ENCODE data around the gene ARRB1. TPM values are rescaled to one million over a fixed set of nuclear protein-coding genes. Genes with fewer than 3 reads are reported as not detected.
A peak's percentile ranks its signal among the peaks of the same experiment; 100 is the strongest.

ARRB1 gene
- total RNA-seq, 1 experiment from 2014 or later = 2.2 TPM

DNA sequence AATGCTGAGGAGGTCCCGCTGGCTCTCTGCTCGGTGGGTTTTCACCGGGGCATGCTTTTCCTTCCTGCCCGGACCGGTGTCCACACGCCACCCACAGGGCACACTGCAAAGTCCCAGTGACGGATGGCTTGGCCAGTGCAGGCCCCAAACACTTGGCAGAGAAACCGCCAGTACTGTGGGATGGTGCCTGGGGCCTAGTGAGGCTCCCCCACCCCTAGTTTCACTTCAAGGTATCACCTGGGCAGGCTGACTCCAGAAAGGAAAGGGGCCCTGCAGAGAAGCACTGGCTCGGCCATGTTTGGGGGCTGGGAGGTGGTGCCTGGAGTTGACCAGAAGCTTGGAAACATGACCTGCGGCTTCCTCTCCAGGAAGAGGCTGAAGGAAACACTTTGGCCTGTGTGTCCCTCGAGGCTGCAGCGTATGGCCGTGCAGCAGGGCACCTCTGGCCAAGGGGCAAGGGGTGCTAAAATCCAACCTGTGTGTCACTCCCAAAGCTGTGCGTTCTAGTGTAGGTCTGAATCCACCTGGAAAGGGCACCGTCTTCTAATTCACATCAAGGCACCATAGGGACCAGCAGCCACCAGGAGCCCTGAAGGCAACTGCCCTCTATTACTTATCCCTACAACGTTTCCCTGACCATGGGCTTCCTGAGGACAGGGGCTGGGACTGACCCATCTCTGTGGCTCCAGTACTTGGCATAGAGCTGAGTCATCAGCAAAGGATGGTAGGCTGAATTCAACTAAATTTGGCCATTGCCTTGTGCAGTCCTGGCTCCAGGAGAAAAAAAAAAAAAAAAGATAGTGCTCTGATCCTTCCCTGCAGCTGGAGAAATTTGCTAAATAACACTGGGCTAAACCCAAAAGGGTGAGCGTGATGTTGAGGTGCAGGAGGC is 88.3 kb downstream of the ARRB1 start:
- DNase-seq (ENCODE audit: extremely low read depth, low read depth) = no peak

DNA sequence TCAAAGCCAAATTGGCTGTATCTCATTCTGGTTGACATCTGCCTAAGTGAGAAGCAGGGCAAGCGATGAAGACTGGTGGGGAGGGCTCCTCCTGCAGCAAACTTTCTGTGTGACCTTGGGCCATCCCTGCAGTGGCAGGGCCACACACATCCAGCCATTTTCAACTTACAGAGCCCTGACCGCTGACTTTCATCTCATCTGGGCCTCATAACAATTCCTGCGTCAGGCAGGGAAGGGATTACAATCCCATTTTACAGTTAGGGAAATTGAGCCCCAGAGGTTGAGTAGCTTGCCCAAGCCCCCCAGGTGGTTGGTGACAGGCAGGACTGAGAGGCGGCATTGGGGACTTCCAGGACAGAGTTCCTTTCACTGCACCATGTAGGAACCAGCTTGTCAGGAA is 89.0 kb downstream of the ARRB1 start:
- DNase-seq (ENCODE audit: extremely low read depth, low read depth) = no peak

DNA sequence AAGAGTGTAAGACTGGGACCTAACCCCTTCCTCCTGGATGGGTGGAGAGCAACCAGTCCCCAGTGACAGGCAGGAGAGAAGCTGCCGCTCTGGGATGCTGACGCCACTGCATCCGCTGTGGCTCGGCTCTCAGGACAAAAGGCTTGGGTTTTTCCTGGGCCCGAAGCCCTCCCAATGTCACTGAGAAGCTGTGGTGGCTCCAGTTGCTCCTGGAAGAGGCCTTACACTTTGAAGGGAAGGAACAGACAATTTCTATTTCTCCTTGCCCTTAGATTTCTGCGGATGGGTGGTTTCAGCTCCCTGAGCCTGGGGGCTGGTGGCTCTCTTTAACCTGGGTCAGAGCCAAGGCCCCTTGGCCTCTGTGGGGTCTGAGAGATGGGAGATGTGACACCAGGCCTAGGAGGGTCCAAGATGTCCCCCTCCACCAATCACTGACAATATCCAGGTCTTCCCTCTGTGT is 89.5 kb downstream of the ARRB1 start:
- DNase-seq (ENCODE audit: extremely low read depth, low read depth) = no peak

DNA sequence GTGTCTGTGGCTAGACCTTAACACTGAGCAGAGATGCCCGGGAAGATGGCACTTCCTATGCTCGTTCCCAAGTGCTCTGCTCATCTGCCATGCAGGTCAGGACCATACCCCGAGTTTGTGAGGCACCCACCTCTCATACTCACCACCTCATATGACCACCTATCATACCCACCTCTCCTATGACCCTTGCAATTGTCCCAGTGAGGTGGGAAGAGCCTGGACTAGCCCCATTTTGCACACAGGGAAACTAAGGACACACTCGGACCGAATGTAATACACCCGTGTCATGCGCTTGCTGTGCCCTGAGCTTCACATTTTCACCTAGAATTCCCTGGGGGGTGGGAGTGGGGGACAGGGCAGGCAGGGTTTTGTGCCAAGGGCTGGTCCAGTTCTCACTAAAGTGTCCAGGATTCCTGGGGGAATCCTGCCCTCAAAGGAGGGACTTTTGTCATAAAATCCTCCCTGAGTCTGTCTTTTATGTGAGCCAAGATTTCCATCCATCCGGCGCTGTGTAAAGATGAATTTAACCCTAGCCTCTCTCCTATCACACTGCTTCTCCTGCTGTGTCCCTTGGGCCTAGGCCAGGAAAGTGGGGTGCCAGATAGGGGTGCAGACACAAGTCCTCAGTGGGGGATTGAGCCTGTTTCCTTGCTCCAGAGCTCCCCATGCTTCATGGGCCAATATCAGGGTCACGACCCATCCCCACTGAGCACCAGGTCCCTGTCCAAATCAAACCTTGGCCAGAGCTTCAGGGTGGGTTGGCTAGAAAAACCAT is 90.9 kb downstream of the ARRB1 start:
- no peak for DNase-seq (ENCODE audit: extremely low read depth, low read depth)

DNA sequence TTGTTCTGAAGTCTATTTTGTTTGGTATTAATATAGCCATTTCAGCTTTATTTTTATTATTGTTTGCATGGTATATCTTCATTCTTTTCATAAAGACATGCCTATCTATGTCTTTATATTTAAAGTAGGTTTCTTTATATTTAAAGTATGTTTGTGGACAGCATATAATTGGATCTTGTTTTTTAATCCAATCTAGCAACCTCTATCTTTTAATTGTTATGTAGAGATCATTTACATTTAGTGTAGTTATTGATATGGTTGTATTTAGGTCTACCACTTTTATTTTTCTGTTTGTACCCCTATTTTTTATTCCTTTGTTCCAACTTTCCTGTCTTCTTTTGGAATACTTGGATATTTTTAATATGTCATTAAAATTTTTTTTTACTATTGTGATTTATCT is 97.1 kb downstream of the ARRB1 start:
- DNase-seq (ENCODE audit: extremely low read depth, low read depth) = no peak

DNA sequence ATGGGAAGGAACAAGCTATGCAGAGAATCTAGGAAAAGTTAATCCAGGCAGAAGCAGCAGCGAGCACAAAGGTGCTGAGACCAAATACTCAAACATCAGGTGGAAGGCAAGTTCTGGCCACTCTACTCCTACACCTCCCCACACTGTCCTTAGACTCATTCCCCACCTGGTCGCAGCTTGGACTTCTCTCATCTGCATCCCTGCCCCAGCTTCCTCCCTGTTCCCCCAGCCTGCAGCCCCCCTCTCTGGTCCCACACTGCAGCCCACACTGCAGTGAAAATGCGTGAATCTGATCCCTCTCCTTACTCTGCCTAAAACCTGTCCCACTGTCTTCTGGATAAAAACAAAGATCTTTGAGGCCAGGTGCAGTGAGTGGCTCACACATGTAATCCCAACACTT is 101.8 kb downstream of the ARRB1 start:
- DNase-seq (ENCODE audit: extremely low read depth, low read depth) = no peak

DNA sequence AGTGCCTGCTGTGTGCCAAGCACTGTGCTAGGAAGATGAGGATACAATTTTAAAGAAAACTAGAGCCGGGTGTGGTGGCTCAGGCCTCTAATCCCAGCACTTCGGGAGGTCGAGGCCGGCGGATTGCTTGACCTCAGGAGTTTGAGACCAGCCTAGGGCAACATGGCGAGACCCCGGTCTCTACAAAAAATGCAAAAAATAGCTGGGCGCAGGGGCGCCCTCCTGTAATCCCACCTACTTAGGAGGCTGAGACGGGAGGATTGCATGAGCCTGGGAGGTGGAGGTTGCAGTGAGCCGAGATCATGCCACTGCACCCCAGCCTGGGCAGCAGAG is 102.6 kb downstream of the ARRB1 start:
- DNase-seq (ENCODE audit: extremely low read depth, low read depth) = no peak

DNA sequence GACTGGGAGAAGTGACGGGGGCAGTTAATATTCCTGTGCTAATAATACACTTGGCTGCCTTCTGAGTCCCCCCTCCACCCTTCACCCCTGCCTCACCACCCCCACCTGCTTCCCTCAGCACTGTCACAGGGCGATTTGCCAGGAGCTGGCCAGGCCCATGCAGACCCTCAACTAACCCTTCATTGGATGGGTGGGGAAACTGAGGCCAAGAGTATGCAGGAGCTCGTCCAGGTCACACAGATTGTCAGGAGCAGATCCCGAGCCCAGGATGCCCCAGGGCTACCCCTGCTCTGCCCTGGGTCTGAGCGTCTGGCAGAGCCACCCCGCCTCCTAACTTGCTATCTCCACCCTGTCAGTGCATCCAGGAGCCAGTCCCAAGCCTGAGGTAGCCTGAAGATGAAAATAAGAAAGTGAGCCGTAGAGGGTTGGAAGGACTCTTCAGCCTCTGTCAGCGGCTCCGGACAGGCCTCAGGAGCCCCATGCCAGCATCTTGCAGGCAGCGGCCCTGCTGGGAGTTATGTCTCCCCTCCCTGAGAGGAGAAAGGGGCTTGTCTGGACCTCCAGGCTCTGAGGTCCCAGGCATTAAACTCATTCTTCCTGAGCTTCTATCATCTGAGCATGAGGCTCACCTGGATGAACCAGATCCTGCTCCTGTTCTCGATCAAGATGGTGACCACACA is 104.7 kb downstream of the ARRB1 start:
- DNase-seq (ENCODE audit: extremely low read depth, low read depth) = no peak

DNA sequence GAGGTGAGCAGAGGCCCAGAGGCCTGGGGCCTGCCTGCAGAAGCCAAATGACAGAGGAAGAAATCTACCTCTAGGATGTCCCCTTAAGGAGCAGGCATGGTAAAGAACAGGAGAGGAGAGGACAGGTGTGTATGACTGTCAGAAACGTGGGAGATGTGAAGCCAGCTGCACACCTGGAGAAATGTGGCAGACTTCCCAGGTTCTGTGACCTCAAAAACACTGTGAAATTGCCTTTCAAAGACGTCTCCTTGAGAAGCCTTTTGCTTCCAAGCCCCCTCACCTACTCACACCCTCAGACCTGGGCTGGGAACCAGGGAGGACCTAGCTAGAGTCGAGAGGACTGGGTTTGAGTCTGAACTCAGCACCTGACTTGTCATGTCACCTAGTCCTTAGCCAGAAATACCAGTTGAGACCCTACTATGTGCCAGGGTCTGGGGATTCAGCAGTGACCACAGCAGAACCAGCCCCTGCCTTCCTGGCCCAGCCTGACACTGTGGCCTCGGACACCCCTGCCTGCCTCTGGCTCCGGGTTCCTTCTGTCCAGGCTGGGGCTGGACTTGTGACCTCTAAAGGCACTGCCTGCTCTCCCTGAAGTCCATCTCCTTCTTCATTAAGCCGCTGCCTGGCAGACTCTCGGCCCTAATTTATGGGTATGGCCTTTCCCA is 105.3 kb downstream of the ARRB1 start:
- no peak for DNase-seq (ENCODE audit: extremely low read depth, low read depth)

DNA sequence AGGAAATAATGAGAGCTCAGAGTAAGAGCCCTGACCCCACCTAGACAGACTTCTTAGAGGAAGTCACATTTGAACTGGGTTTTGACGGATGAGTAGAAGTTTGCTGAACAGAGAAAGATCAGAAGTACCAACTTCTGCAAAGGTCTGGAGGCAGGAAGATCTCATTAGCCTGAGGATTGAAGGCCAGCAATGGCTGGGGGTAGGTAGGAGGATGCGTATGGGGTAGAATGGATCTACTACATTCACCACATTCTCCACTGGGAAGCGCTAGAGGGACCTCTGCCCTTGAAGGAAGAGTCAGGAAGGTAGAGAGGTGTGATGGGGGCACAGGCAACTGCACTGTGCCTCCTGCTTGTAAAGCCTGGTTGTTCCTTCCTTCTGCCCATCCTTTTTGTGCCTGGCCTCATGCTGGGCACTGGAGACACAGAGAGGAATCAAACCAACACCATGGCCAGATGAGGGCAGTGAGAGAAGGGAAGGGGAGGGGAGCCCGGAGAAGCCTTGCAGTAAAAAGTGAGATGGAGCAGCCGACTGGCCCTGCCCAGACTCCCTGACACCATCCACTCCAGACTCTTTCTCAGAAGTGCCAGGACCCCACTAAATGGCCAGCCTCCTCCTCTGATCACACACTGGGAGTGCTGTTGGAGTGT is 106.0 kb downstream of the ARRB1 start:
- DNase-seq (ENCODE audit: extremely low read depth, low read depth) = no peak

DNA sequence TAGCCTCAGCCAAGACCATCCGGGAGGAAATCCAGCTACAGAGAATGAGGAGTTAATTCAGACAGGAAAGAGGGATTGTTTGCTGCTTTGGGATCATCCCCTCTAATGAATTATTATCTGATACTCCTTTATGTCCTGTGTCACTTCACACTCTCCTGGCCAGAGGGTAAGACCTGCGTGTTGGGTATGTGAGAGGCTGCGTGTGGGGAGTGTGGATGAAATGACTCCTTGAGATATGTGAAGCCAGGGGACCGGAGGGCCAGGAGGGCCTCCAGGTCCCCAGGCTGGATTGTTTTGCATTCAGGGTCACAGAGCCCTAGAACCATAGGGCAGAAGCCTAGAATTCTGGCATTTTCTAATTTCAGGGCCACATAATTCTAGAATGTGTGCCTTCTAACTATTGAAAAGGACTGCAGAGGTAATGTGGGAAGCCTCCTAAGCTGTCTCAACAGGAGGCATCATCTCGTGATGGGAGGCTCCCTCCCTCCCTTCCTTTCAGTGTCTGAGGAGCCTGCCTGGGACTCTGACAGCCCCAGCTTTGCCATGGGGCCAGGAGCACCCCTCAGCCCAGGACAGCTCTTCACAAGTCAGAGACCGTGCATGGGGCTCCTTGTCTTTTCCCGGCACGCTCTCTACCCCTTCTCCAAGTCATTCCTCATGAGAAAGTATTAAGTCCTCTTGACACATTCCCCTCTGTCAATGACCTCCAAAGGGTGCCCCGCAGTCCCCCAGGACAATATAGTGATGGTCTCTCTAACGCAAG is 107.2 kb downstream of the ARRB1 start:
- DNase-seq (ENCODE audit: extremely low read depth, low read depth) = no peak

DNA sequence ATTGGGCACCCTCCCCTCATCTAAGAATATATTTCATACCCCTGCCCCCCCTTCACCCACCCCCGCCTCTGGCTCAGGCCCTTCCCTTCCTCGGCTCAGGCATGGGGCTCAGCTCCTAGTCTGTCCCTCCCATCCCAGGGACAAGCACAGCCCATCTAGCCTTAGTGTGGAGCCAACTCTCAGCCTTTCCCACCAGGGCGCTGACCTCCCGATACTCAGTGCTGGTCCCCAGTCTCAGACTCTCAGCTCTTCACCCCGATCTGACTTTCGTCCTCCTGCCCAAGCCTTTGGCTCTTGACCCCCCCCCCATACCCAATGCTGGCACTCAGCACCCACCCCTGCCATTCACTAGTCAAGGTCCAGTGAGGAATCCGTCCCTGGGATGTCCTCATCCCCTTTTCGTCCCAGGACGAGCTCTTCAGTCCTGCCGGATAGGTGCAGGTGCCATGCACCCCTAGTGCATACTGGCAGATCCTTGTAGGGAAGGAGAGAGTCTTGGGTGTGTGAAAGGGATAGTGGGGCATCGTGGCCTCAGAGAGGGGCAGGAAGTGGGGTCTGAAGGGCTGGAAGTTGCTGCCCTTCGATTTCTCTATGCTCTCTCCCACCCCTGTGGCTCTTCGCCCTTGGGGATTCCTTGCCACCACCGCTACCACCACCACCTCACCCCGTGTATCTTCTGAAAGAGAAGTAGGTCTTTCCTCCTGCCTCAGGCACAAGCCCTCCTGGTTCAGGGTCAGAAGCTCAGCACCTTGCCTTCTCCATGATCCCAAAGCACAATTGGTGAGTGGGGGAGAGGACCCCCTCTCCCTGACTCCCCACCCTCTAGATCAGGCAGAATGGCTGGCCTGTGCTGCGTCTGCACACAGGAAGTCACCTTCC is 108.5 kb downstream of the ARRB1 start:
- DNase-seq (ENCODE audit: extremely low read depth, low read depth) = no peak

DNA sequence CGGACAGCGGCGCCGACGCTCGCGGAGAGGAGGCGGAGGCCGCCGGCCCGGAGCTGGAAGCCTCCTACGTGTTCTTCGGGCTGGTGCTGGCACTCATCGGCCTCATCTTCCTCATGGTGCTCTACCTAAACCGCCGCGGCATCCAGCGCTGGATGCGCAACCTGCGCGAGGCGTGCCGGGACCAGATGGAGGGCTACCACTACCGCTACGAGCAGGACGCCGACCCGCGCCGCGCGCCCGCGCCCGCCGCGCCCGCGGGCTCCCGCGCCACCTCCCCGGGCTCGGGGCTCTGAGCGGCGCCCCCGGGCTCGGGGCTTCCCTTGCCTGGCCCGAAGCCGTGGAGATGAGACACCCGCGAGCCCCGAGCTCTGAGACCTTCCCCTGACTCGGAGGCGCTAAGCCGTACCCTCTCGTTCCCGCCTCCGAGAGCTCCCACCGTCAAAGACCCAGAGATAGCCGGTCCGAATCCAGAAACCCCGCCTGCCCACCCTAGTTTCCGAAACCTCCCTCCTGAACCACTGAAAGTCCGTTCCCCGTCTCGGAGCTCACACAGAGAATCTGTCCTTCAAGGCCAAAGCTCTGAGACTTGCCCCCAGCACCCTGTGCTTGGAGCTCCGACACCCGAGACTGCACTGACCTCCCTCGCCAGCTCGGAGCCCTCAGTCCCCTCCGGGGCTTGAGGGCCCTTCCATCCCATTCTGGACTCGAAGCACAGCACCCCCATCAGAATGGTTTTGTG is 109.4 kb downstream of the ARRB1 start:
- no peak for DNase-seq (ENCODE audit: extremely low read depth, low read depth)

DNA sequence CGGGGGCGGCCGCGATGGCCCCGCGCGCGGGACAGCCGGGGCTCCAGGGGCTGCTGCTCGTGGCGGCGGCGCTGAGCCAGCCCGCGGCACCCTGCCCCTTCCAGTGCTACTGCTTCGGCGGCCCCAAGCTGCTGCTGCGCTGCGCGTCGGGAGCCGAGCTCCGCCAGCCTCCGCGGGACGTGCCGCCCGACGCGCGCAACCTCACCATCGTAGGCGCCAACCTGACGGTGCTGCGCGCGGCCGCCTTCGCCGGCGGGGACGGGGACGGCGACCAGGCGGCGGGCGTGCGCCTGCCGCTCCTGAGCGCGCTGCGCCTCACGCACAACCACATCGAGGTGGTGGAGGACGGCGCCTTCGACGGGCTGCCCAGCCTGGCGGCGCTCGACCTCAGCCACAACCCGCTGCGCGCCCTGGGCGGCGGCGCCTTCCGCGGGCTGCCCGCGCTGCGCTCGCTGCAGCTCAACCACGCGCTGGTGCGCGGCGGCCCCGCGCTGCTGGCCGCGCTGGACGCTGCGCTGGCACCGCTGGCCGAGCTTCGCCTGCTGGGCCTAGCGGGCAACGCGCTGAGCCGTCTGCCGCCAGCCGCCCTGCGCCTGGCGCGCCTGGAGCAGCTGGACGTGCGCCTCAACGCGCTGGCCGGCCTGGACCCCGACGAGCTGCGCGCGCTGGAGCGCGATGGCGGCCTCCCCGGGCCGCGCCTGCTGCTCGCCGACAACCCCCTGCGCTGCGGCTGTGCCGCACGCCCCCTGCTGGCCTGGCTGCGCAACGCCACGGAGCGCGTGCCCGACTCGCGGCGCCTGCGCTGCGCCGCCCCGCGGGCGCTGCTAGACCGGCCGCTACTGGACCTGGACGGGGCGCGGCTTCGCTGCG is 110.2 kb downstream of the ARRB1 start:
- peak; percentile 77 for DNase-seq (ENCODE audit: extremely low read depth, low read depth)

DNA sequence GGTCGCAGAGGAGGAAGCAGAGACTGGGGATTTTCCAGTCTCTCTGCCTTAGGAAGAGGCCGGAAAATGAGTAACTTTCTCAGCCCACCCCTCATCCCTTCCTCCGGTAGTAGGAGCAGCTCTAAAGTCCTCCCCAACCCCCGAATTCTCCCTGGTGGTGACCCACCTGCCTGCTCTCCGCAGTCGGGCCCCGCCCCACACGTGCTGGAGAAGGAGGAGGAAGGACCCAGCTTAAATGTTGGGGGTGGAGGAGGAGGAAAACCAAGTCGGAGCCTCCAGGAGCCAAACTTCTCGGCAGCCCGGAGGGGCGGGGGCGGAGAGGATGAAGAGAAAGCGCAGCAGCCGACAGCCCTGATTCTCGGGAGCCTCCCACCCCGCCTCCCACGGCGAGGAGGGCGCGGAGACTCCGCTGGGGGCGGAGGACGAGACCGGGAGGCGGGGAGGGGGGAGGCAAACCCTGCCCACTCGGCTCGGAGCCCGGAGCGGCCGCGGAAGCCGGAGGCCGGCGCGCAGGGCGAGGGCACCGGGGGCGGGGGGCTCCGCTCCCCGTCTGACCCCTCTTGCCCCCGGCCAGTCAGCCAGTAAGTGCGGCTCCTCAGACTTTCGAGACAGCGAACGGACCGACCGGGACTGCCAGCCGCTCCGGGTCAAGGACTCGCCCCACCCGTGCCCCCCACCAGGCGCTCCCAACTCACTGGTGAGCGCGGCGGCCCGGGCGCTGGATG is 111.0 kb downstream of the ARRB1 start, which contains the start of gene TPBGL:
TSS of gene TPBGL (plus strand) at position 464 of the 725 bp plus-strand sequence. CDS start 276 bp downstream, outside the sequence.
- no peak for DNase-seq (ENCODE audit: extremely low read depth, low read depth)

All from NCI-H460 (cell line).